SK-N-SH treated with all-trans-retinoic acid at 6 μM for 48 hours (cell line): ENCODE measurements around the gene GRM7.

Source experiments
- ATAC-seq: fragments of 200-7000 bp; cut with Tn5 transposase; 3 replicates; pipeline ENCODE4 v1.9.1; 2020; ENCODE audit warnings: mild to moderate bottlenecking, moderate library complexity
- ARNTL ChIP-seq: fragments of 450-650 bp; formaldehyde crosslinking; IDR thresholded peaks from 2 replicates; pipeline ENCODE4 v1.5.0; 2020; ENCODE audit warnings: low read depth, mild to moderate bottlenecking, moderate library complexity, borderline replicate concordance
- BACH2 ChIP-seq: fragments of 250-450 bp; sonication (Bioruptor Pico); IDR thresholded peaks from 2 replicates; pipeline ENCODE4 v1.9.0; 2021; ENCODE audit warnings: mild to moderate bottlenecking, borderline replicate concordance
- CSDC2 ChIP-seq: fragments of 250-450 bp; sonication (Bioruptor Pico); IDR thresholded peaks from 2 replicates; pipeline ENCODE4 v1.5.0; 2020; ENCODE audit warnings: mild to moderate bottlenecking, moderate library complexity
- ESRRG ChIP-seq: fragments of 250-450 bp; sonication (Bioruptor Pico); IDR thresholded peaks from 2 replicates; pipeline ENCODE4 v1.6.1; 2021; ENCODE audit warnings: mild to moderate bottlenecking
- GLIS3 ChIP-seq: fragments of 250-450 bp; sonication (Bioruptor Pico); IDR thresholded peaks from 2 replicates; pipeline ENCODE4 v1.5.0; 2020; ENCODE audit warnings: mild to moderate bottlenecking, moderate library complexity
- ISL1 ChIP-seq: fragments of 250-450 bp; sonication (Bioruptor Pico); IDR thresholded peaks from 2 replicates; pipeline ENCODE4 v2.1.2; 2022; ENCODE audit warnings: mild to moderate bottlenecking, moderate library complexity
- OSR1 ChIP-seq: fragments of 250-450 bp; sonication (Bioruptor Pico); IDR thresholded peaks from 2 replicates; pipeline ENCODE4 v1.8.0; 2022; ENCODE audit warnings: moderate library complexity, mild to moderate bottlenecking, inconsistent platforms
- PPARA ChIP-seq: fragments of 250-450 bp; sonication (Bioruptor Pico); IDR thresholded peaks from 2 replicates; pipeline ENCODE4 v1.5.0; 2020; ENCODE audit warnings: mild to moderate bottlenecking, borderline replicate concordance
- RARB ChIP-seq: fragments of 250-450 bp; sonication (Bioruptor Pico); IDR thresholded peaks from 2 replicates; pipeline ENCODE4 v1.8.0; 2021; ENCODE audit warnings: mild to moderate bottlenecking, moderate library complexity
- SNAI2 ChIP-seq: fragments of 250-450 bp; sonication (Bioruptor Pico); IDR thresholded peaks from 2 replicates; pipeline ENCODE4 v1.5.0; 2020; ENCODE audit warnings: mild to moderate bottlenecking, moderate library complexity
- TCF4 ChIP-seq: fragments of 250-450 bp; sonication (Bioruptor Pico); IDR thresholded peaks from 2 replicates; pipeline ENCODE4 v1.8.0; 2021; ENCODE audit warnings: mild to moderate bottlenecking, moderate library complexity, borderline replicate concordance
- TSHZ2 ChIP-seq: fragments of 250-450 bp; sonication (Bioruptor Pico); IDR thresholded peaks from 2 replicates; pipeline ENCODE4 v1.5.0; 2020; ENCODE audit warnings: mild to moderate bottlenecking, moderate library complexity
- ZC3H10 ChIP-seq: fragments of 250-450 bp; sonication (Bioruptor Pico); IDR thresholded peaks from 2 replicates; pipeline ENCODE4 v1.5.1; 2021; ENCODE audit warnings: mild to moderate bottlenecking, moderate library complexity
- ZFP30 ChIP-seq: fragments of 450-650 bp; formaldehyde crosslinking; IDR thresholded peaks from 2 replicates; pipeline ENCODE4 v1.5.0; 2022; ENCODE audit warnings: mild to moderate bottlenecking, moderate library complexity
- ZNF70 ChIP-seq: fragments of 450-650 bp; formaldehyde crosslinking; IDR thresholded peaks from 2 replicates; pipeline ENCODE4 v1.5.0; 2020; ENCODE audit warnings: mild to moderate bottlenecking, moderate library complexity
- TF ChIP-seq, protein P1 (sequence below): fragments of 250-450 bp; sonication (Bioruptor Pico); IDR thresholded peaks from 2 replicates; pipeline ENCODE4 v1.5.1; 2021; ENCODE audit warnings: mild to moderate bottlenecking, moderate library complexity
- TF ChIP-seq, protein P2 (sequence below): fragments of 250-450 bp; sonication (Bioruptor Pico); IDR thresholded peaks from 2 replicates; pipeline ENCODE4 v1.8.0; 2020; ENCODE audit warnings: mild to moderate bottlenecking, moderate library complexity, borderline replicate concordance
- TF ChIP-seq, protein P3 (sequence below): fragments of 250-450 bp; sonication (Bioruptor Pico); IDR thresholded peaks from 2 replicates; pipeline ENCODE4 v1.8.0; 2021; ENCODE audit warnings: low read depth, mild to moderate bottlenecking, moderate library complexity, borderline replicate concordance

The GRM7 gene

GRCh38 chr3:7508821-7509220 is 647.9 kb downstream of the GRM7 start (continued):
- TF ChIP-seq ARNTL (CRISPR knock-in tag) (no peak), ZC3H10 (CRISPR knock-in tag) (no peak), CSDC2 (CRISPR knock-in tag) (no peak)
- TF ChIP-seq, all 23 proteins: peak for 0

- TF ChIP-seq ZFP30 (CRISPR knock-in tag) (no peak), CSDC2 (CRISPR knock-in tag) (no peak), ZC3H10 (CRISPR knock-in tag) (no peak), TSHZ2 (CRISPR knock-in tag) (no peak), ESRRG (CRISPR knock-in tag) (no peak), RARB (CRISPR knock-in tag) (no peak), PPARA (CRISPR knock-in tag) (no peak), SNAI2 (CRISPR knock-in tag) (no peak), BACH2 (CRISPR knock-in tag) (no peak), ISL1 (CRISPR knock-in tag) (no peak), TCF4 (no peak)
- TF ChIP-seq, protein P1, sequence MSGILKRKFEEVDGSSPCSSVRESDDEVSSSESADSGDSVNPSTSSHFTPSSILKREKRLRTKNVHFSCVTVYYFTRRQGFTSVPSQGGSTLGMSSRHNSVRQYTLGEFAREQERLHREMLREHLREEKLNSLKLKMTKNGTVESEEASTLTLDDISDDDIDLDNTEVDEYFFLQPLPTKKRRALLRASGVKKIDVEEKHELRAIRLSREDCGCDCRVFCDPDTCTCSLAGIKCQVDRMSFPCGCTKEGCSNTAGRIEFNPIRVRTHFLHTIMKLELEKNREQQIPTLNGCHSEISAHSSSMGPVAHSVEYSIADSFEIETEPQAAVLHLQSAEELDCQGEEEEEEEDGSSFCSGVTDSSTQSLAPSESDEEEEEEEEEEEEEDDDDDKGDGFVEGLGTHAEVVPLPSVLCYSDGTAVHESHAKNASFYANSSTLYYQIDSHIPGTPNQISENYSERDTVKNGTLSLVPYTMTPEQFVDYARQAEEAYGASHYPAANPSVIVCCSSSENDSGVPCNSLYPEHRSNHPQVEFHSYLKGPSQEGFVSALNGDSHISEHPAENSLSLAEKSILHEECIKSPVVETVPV (CRISPR knock-in tag), result no peak
- TF ChIP-seq, all 23 proteins: peak for 0
- ATAC-seq, result no peak
Measured at GRCh38 chr3:7512048-7512447, 651.1 kb downstream of the GRM7 start.

DNA sequence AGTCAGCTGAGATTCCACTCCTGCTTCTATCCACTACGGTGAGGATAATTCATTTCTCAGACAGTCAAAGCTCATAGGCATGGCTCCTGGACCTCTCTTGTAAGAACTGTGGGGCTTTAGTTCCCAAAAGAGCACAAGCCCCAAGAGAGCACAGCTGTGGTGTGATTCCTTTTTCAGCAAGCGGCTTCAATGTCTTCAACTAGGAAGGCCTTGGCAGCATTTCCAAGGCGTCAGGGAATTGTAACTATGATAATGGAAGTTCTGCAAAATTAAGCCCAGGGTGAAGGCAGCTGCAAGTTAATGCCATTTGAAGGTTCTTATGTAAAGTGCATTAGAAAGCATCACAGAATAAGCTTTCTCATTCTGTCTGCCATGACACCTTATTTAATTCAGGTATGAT is 657.1 kb downstream of the GRM7 start:
- TF ChIP-seq ESRRG (CRISPR knock-in tag), result no peak
- TF ChIP-seq TSHZ2 (CRISPR knock-in tag), result no peak
- TF ChIP-seq, protein P1 (CRISPR knock-in tag), result no peak
- TF ChIP-seq ZFP30 (CRISPR knock-in tag), result no peak
- no peak for TF ChIP-seq ZNF70 (CRISPR knock-in tag)
- no peak for ATAC-seq

DNA sequence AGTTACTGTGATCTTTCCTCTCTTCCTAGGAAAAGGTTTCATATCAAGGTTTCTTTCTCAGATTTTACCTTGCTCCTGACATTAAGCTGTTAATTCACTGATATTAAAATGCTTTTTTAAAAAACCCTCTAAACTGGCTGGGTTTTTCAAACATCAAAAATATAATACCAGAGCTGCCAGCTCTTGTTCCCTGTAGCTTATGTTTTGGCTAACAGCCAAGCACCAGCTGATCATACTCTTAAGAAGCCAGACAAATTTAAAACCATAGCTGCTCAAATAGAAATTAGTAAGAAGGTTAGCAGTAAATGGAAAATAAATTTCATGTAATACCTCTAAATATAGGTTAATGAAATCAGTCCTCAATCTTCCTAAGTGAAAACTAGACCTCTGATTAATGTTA is 657.5 kb downstream of the GRM7 start:
- ATAC-seq, result no peak
- TF ChIP-seq GLIS3, result no peak
- no peak for TF ChIP-seq BACH2 (CRISPR knock-in tag)
- TF ChIP-seq, protein P2, sequence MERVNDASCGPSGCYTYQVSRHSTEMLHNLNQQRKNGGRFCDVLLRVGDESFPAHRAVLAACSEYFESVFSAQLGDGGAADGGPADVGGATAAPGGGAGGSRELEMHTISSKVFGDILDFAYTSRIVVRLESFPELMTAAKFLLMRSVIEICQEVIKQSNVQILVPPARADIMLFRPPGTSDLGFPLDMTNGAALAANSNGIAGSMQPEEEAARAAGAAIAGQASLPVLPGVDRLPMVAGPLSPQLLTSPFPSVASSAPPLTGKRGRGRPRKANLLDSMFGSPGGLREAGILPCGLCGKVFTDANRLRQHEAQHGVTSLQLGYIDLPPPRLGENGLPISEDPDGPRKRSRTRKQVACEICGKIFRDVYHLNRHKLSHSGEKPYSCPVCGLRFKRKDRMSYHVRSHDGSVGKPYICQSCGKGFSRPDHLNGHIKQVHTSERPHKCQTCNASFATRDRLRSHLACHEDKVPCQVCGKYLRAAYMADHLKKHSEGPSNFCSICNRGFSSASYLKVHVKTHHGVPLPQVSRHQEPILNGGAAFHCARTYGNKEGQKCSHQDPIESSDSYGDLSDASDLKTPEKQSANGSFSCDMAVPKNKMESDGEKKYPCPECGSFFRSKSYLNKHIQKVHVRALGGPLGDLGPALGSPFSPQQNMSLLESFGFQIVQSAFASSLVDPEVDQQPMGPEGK, result no peak
- TF ChIP-seq PPARA (CRISPR knock-in tag), result no peak
- no peak for TF ChIP-seq ZNF70 (CRISPR knock-in tag)
- TF ChIP-seq, protein P3, sequence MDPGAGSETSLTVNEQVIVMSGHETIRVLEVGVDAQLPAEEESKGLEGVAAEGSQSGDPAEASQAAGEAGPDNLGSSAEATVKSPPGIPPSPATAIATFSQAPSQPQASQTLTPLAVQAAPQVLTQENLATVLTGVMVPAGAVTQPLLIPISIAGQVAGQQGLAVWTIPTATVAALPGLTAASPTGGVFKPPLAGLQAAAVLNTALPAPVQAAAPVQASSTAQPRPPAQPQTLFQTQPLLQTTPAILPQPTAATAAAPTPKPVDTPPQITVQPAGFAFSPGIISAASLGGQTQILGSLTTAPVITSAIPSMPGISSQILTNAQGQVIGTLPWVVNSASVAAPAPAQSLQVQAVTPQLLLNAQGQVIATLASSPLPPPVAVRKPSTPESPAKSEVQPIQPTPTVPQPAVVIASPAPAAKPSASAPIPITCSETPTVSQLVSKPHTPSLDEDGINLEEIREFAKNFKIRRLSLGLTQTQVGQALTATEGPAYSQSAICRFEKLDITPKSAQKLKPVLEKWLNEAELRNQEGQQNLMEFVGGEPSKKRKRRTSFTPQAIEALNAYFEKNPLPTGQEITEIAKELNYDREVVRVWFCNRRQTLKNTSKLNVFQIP (CRISPR knock-in tag), result no peak
- TF ChIP-seq ESRRG (CRISPR knock-in tag), result no peak
- no peak for TF ChIP-seq TSHZ2 (CRISPR knock-in tag)
- no peak; the same call in 1 of the 2 replicates for TF ChIP-seq ISL1 (CRISPR knock-in tag)
- no peak for TF ChIP-seq TCF4
- TF ChIP-seq OSR1 (CRISPR knock-in tag), result no peak
